Heart left ventricle (tissue), 16 donors: ENCODE measurements around the gene LYVE1. TPM values are rescaled to one million over a fixed set of nuclear protein-coding genes. Genes with fewer than 3 reads are reported as not detected.
"Not testable (repeated sequence)": the region's sequence is repeated elsewhere in the genome, so short reads cannot be mapped to it uniquely, and the experiment has no call there.

Experiments
- ATAC-seq, 4 donors: fragments of 200-7000 bp; cut with Tn5 transposase; one replicate each; pipeline ENCODE4 v1.9.1; 2020 to 2022; ENCODE audit warnings: moderate library complexity in 4 of 4, mild to moderate bottlenecking in 3 of 4, moderate number of reproducible peaks in 1 of 4
- DNase-seq, 5 donors: peaks; one replicate each; pipeline ENCODE4 v3.0.0-alpha.2; 2020
- H3K27ac ChIP-seq, 12 donors: fragments of 200-600 bp; sonication (generic) in 4 of 12; one replicate each; pipeline versions ENCODE4 v1.5.0 to v1.8.0; 2016 to 2022; ENCODE audit warnings: mild to moderate bottlenecking in 2 of 12
- H3K27me3 ChIP-seq, 9 donors: fragments of 200-600 bp; sonication (generic) in 2 of 9; one replicate each; pipeline versions ENCODE4 v1.5.1 to v1.8.0; 2016 to 2022; ENCODE audit warnings: mild to moderate bottlenecking in 3 of 9
- H3K36me3 ChIP-seq, 9 donors: fragments of 200-600 bp; sonication (generic) in 2 of 9; one replicate each; pipeline versions ENCODE4 v1.5.0 to v1.8.0; 2018 to 2022; ENCODE audit warnings: mild to moderate bottlenecking in 2 of 9
- H3K4me1 ChIP-seq, 12 donors: fragments of 200-600 bp; sonication (generic) in 4 of 12; one replicate each; pipeline versions ENCODE4 v1.5.0 to v1.8.0; 2016 to 2022; ENCODE audit warnings: mild to moderate bottlenecking in 3 of 12
- H3K4me3 ChIP-seq, 12 donors: fragments of 200-600 bp; sonication (generic) in 4 of 12; one replicate each; pipeline versions ENCODE4 v1.5.0 to v1.8.0; 2017 to 2022; ENCODE audit warnings: mild to moderate bottlenecking in 9 of 12, moderate library complexity in 4 of 12
- H3K9me3 ChIP-seq, 12 donors: fragments of 200-600 bp; sonication (generic) in 4 of 12; one replicate each; pipeline versions ENCODE4 v1.5.0 to v1.8.0; 2016 to 2022; ENCODE audit warnings: mild to moderate bottlenecking in 1 of 12
- POLR2A ChIP-seq, 2 donors: fragments of 450-650 bp; IDR thresholded peaks; one replicate each; pipeline ENCODE4 v1.6.1; 2017; ENCODE audit warnings: antibody characterized with exemption in 2 of 2, mild to moderate bottlenecking in 2 of 2, moderate library complexity in 2 of 2
- WGBS, 4 donors: extraction: QIAGEN DNeasy Blood & Tissue Kit in 2 of 4; methylation state at CpG; one replicate each; pipeline versions ENCODE4 v1.1.5 to v1.1.7; 2013 to 2018; 5-methylcytosine and 5-hydroxymethylcytosine counted together
- intact Hi-C, 10 donors: fragments of 100-400 bp; cut with DNase I; formaldehyde crosslinking; loops; one replicate each; pipeline versions ENCODE4 v1.11.1 to v1.14.2; 2022
- polyA plus RNA-seq, 2 donors: library from polyadenylated mRNA; stranded (reverse); fragments of 200-250 nt; gene quantifications; one replicate each; pipeline ENCODE4 v1.2.3, GENCODE V29; 2013
- total RNA-seq, 9 donors: library from RNA; depleted of rRNA in 2 of 9; stranded (reverse); fragments of >200 nt in 2 of 9; fragmentation: NEBNext Ultra II Directional in 3 of 9; extraction: Animal tissue kit (Norgen Biotek cat#: 25700) in 3 of 9; gene quantifications; one replicate each; pipeline versions ENCODE4 v1.1.0 to v1.2.4, GENCODE V29; 2016 to 2023
- TF ChIP-seq, protein P1 (sequence below), 12 donors: fragments of 200-600 bp; sonication (generic) in 4 of 12; IDR thresholded peaks; one replicate each; pipeline versions ENCODE4 v1.5.0 to v1.8.0; 2018 to 2022; ENCODE audit warnings: antibody characterized with exemption in 12 of 12, mild to moderate bottlenecking in 5 of 12
- donor health status: ischemic (EF 13 %, LVEDD 7.1; RV severe dilation, severe dysfunction).
- donor health status: healthy with polysubstance abuse.
- donor health status: DM: no; HTN: yes; CAD: no.
- donor health status: DM: no; HTN: no; CAD: no.
- donor health status: ischemic (EF 25% LVEDD 6.9; RV normal size, moderate dysfunction).
- donor health status: ischemic (EF 25% LVEDD 5.7; RV mildly dilated, moderate dysfunction).
- donor health status: healthy.
- donor health status: DM: yes; HTN: yes; CAD: no.
- donor health status: ischemic (EF 35%, LVEDD 5.7; RV mildly dilated, moderate dysfunction).
- donor health status: nonischemic (EF 11% LVEDD 7.7; RV severe dilation, severe dysfunction).
- donor health status: DM: yes; HTN: yes; CAD: no.
- donor health status: PGD.
- donor health status: ischemic (EF 29% LVEDD 5.4; RV normal size, mild dysfunction).
- donor health status: nonischemic (EF 23%, LVEDD 6.1; RV moderate dilation, normal function).

The LYVE1 gene
- total and polyA plus RNA-seq, 11 donors = 8.1 to 163 (median 24.1) TPM

DNA sequence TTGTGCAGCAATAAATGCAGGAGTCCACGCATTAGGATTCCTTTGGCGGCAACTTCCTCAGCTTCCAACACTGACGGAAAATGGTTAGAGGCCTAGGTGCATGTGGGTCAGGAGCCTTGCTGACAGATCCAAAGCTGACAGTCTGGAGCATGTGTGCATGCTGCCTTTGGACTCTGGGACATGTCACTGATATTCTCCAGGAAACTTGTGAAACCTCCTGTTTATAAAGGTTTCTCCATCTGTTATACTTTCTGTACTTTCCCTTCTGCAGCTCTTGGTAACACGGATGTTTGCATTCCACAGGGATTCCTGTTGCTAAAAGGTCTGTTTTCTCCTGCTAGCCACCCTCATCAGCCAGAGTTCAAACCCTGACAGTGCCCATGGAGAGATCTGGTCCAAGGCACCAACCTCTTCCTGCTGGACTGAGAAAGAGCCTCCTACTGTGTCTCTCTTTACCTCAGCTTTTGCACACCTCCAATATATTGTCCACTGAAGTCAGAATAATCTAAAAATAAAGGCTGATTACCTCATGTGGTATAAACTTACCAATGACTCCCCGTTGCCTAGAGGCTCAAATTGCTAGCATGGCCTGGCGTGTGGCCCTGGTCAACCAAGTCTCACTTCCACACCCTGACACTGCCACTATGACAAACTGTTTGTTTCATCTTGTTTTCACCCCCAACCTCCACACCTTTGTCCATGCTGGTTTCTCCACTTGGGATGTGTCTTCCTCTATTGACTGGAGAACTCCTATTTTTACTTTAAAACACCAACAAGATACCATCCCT is 31.1 kb upstream of the LYVE1 start:
- Histone ChIP-seq H3K27me3 (no peaks in the 10 kb centered on the region), H3K4me3 (no peak overlapping the region), H3K4me1 (peaks cover 0 to 75% (median 7%) of the 10 kb centered on the region in 12 donors), H3K9me3 (no peaks in the 10 kb centered on the region), H3K36me3 (peaks cover 0 to 11% (median 0%) of the 10 kb centered on the region in 9 donors), H3K27ac (peak overlapping the region in 4 of 12 donors; percentile 2 to 90 (median 47))
- DNase-seq (no peak), ATAC-seq (peak in 2 of 4 donors; percentile 41 to 61)
- 74 to 83% (median 77%) methylated on average over 6 of the region's 6 CpGs for WGBS, 4 donors
- intact Hi-C loops = no loop called here
- TF ChIP-seq, protein P1, sequence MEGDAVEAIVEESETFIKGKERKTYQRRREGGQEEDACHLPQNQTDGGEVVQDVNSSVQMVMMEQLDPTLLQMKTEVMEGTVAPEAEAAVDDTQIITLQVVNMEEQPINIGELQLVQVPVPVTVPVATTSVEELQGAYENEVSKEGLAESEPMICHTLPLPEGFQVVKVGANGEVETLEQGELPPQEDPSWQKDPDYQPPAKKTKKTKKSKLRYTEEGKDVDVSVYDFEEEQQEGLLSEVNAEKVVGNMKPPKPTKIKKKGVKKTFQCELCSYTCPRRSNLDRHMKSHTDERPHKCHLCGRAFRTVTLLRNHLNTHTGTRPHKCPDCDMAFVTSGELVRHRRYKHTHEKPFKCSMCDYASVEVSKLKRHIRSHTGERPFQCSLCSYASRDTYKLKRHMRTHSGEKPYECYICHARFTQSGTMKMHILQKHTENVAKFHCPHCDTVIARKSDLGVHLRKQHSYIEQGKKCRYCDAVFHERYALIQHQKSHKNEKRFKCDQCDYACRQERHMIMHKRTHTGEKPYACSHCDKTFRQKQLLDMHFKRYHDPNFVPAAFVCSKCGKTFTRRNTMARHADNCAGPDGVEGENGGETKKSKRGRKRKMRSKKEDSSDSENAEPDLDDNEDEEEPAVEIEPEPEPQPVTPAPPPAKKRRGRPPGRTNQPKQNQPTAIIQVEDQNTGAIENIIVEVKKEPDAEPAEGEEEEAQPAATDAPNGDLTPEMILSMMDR (IDR thresholded peaks at IDR 0.05) = no peak
- no peak for TF ChIP-seq POLR2A (IDR thresholded peaks at IDR 0.05)

DNA sequence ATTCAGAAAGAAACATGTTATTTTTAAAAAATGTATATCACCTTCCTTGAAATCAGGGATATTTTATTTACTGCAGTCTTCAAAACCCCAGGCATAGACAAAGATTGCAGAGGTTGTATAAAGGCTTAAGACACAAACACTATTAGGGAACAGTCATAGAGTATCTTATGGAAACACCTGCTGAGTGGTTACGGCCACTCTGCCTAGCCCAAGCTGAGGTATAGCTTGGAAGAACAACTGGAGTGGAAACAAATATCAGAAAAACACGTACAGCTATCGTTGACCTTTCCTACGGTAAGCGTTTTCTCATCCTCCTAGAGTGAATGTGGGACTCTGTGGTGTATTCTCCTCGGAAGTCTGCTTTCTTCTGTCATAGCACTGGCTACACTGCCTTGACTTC is 30.4 kb upstream of the LYVE1 start:
- H3K27ac ChIP-seq = peak overlapping the region in 4 of 12 donors; percentile 8 to 90 (median 49)
- H3K27me3 ChIP-seq = no peaks in the 10 kb centered on the region
- H3K36me3 ChIP-seq = peaks cover 0 to 11% (median 0%) of the 10 kb centered on the region in 9 donors
- WGBS, 4 donors = 94 to 95% (median 94%) methylated on average over 6 of the region's 6 CpGs
- TF ChIP-seq, protein P1 (IDR thresholded peaks at IDR 0.05) = no peak
- no peak for TF ChIP-seq POLR2A (IDR thresholded peaks at IDR 0.05)
- no peak overlapping the region for H3K4me3 ChIP-seq
- intact Hi-C loops = no loop called here
- no peaks in the 10 kb centered on the region for H3K9me3 ChIP-seq
- no peak for DNase-seq
- peaks cover 0 to 67% (median under 1%) of the 10 kb centered on the region in 12 donors for H3K4me1 ChIP-seq
- no peak for ATAC-seq

DNA sequence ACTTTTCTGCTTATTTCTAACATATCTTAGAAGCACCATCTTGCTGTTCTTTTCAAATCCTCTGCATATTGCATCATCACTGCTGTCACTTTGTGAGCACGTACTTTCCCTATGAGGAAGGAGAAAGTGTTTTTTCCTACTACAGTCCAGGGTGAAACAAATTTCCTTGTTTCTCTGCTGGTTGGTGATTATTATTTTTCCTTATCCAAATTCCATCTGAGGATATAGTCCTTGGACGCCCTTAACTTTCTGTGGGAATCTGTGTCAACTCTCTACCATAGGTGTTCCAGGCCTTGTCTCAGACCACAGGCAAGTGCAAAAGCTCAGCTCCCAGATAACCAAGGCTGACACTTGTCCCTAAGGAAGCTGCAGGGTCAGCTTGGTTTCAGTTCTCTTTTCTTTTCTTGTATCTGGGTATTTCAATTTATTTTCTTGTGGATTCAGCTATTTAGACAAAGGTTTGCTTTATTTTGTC is 29.4 kb upstream of the LYVE1 start:
- intact Hi-C loops = no loop called here
- peaks cover 0 to 11% (median 0%) of the 10 kb centered on the region in 9 donors for H3K36me3 ChIP-seq

DNA sequence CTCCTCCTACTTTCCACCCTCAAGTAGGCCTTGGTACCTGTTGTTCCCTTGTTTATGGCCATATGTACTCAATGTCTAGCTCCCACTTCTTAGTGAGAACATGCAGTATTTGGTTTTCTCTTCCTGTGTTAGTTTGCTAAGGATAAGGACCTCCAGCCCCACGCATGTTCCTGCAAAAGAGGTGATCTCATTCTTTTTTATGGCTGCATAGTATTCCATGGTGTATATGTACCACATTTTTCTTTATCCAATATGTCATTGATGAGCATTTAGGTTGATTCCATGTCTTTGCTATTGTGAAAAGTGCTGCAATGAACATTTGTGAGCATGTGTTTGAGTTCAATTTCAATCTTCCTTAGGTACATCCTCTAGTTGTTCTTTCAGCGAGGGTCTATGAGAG is 27.4 kb upstream of the LYVE1 start:
- ATAC-seq, intact Hi-C loops, H3K4me3 ChIP-seq, H3K9me3 ChIP-seq, DNase-seq, H3K27me3 ChIP-seq: not testable (repeated sequence)
- peaks cover 0 to 66% (median 0%) of the 10 kb centered on the region in 12 donors for H3K4me1 ChIP-seq
- peaks cover 0 to 11% (median 0%) of the 10 kb centered on the region in 9 donors for H3K36me3 ChIP-seq
- 93 to 100% (median 96%) methylated on average over 2 of the region's 2 CpGs for WGBS, 4 donors
- peak overlapping the region in 1 of 12 donors; percentile 90 for H3K27ac ChIP-seq

More for the DNA sequence above, 29.4 kb upstream of the LYVE1 start:
- H3K9me3 ChIP-seq = no peaks in the 10 kb centered on the region
- TF ChIP-seq, protein P1 (IDR thresholded peaks at IDR 0.05) = no peak
- no peak for TF ChIP-seq POLR2A (IDR thresholded peaks at IDR 0.05)
- H3K4me3 ChIP-seq = no peak overlapping the region
- DNase-seq = no peak
- no peaks in the 10 kb centered on the region for H3K27me3 ChIP-seq
- 74 to 84% (median 84%) methylated on average over 2 of the region's 2 CpGs for WGBS, 4 donors
- H3K27ac ChIP-seq = peak overlapping the region in 3 of 12 donors; percentile 28 to 90 (median 41)
- ATAC-seq = peak in 3 of 4 donors; percentile 20 to 43 (median 30)
- peaks cover 0 to 61% (median 0%) of the 10 kb centered on the region in 12 donors for H3K4me1 ChIP-seq
